ENCODE results near the gene NIF3L1. TPM values are rescaled to one million over a fixed set of nuclear protein-coding genes. Genes with fewer than 3 reads are reported as not detected.

Gene NIF3L1
- total and polyA plus RNA-seq, 2 donors from 2014 or later: 24.6 to 29.7 TPM

DNA sequence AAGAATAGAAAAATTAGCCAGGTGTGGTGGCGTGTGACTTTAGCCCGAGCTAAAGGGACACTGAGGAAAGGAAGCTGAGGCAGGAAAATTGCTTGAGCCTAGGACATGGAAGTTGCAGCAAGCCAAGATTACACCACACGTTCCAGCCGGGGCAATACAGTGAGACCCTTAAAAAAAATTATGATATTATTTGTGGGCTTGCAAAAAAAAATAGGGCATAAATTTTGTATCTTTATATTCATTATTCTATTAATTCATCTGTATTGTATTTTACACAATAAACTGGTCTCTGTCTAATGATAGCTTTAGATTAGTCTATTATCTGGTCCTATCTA is 56.2 kb downstream of the NIF3L1 start:
- H3K27ac ChIP-seq (ENCODE audit: low read depth in 2 of 2, low read length in 2 of 2): no peak overlapping the region
- intact Hi-C loops (cut with DNase I): no loop called here
- peaks cover 0 to 22% (median 5%) of the 10 kb centered on the region in 3 donors for H3K36me3 ChIP-seq (ENCODE audit: control insufficient read depth in 2 of 3, insufficient read depth in 3 of 3, low read length in 3 of 3)
- no peak for FAIRE-seq
- no peaks in the 10 kb centered on the region for H3K4me1 ChIP-seq (ENCODE audit: control insufficient read depth in 2 of 3, insufficient read depth in 2 of 3, low read depth in 1 of 3, low read length in 3 of 3)
- TF ChIP-seq, protein P1, sequence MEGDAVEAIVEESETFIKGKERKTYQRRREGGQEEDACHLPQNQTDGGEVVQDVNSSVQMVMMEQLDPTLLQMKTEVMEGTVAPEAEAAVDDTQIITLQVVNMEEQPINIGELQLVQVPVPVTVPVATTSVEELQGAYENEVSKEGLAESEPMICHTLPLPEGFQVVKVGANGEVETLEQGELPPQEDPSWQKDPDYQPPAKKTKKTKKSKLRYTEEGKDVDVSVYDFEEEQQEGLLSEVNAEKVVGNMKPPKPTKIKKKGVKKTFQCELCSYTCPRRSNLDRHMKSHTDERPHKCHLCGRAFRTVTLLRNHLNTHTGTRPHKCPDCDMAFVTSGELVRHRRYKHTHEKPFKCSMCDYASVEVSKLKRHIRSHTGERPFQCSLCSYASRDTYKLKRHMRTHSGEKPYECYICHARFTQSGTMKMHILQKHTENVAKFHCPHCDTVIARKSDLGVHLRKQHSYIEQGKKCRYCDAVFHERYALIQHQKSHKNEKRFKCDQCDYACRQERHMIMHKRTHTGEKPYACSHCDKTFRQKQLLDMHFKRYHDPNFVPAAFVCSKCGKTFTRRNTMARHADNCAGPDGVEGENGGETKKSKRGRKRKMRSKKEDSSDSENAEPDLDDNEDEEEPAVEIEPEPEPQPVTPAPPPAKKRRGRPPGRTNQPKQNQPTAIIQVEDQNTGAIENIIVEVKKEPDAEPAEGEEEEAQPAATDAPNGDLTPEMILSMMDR (IDR thresholded peaks at IDR 0.05; ENCODE audit: borderline replicate concordance, extremely low read depth, insufficient read depth): no peak
- no peaks in the 10 kb centered on the region for H3K27me3 ChIP-seq (ENCODE audit: control insufficient read depth, insufficient read depth, low read length)
- H3K9me3 ChIP-seq (ENCODE audit: control insufficient read depth in 2 of 3, insufficient read depth in 1 of 3, low read length in 3 of 3): no peaks in the 10 kb centered on the region
- DNase-seq: no peak
- no peak overlapping the region for H3K9ac ChIP-seq (ENCODE audit: low read length in 3 of 3)
- no peak overlapping the region for H3K4me3 ChIP-seq (ENCODE audit: low read length in 3 of 3)

- intact Hi-C loops (cut with DNase I): no loop called here
- Histone ChIP-seq H3K9me3 (ENCODE audit: control insufficient read depth in 2 of 3, insufficient read depth in 1 of 3, low read length in 3 of 3) (no peaks in the 10 kb centered on the region), H3K9ac (ENCODE audit: low read length in 3 of 3) (no peak overlapping the region), H3K27ac (ENCODE audit: low read depth in 2 of 2, low read length in 2 of 2) (no peak overlapping the region), H3K36me3 (ENCODE audit: control insufficient read depth in 2 of 3, insufficient read depth in 3 of 3, low read length in 3 of 3) (peaks cover 5 to 20% (median 7%) of the 10 kb centered on the region in 3 donors), H3K4me3 (ENCODE audit: low read length in 3 of 3) (no peak overlapping the region), H3K27me3 (ENCODE audit: control insufficient read depth, insufficient read depth, low read length) (no peaks in the 10 kb centered on the region), H3K4me1 (ENCODE audit: control insufficient read depth in 2 of 3, insufficient read depth in 2 of 3, low read depth in 1 of 3, low read length in 3 of 3) (no peaks in the 10 kb centered on the region)
- TF ChIP-seq, protein P1 (IDR thresholded peaks at IDR 0.05; ENCODE audit: borderline replicate concordance, extremely low read depth, insufficient read depth): no peak
- FAIRE-seq (no peak), DNase-seq (no peak)
Observed at GRCh38 chr2:200950378-200950777, 61.2 kb downstream of the NIF3L1 start.

Other genes starting within 250 kb of the NIF3L1 start
- gene BZW1, start 77.5 kb upstream of the NIF3L1 start, total RNA-seq: 188 TPM
- gene BZW1, start 77.5 kb upstream of the NIF3L1 start, polyA plus RNA-seq (ENCODE audit: insufficient read depth, low read depth, low replicate concordance): 50.5 TPM
- gene CLK1, start 24.7 kb upstream of the NIF3L1 start, total RNA-seq: 108 TPM
- 91.4 TPM for gene CLK1, start 24.7 kb upstream of the NIF3L1 start, polyA plus RNA-seq (ENCODE audit: insufficient read depth, low read depth, low replicate concordance)
- gene PPIL3, start 294 bp upstream of the NIF3L1 start, total RNA-seq: 26.7 TPM
- gene PPIL3, start 294 bp upstream of the NIF3L1 start, polyA plus RNA-seq (ENCODE audit: insufficient read depth, low read depth, low replicate concordance): 27.0 TPM
- 26.0 TPM for gene ORC2, start 74.3 kb downstream of the NIF3L1 start, total RNA-seq
- gene ORC2, start 74.3 kb downstream of the NIF3L1 start, polyA plus RNA-seq (ENCODE audit: insufficient read depth, low read depth, low replicate concordance): 7.4 TPM
- 30.1 TPM for gene HYCC2, start 182.3 kb downstream of the NIF3L1 start, total RNA-seq
- gene HYCC2, start 182.3 kb downstream of the NIF3L1 start, polyA plus RNA-seq (ENCODE audit: insufficient read depth, low read depth, low replicate concordance): 4.0 TPM
- 101 TPM for gene NDUFB3, start 182.6 kb downstream of the NIF3L1 start, total RNA-seq
- gene NDUFB3, start 182.6 kb downstream of the NIF3L1 start, polyA plus RNA-seq (ENCODE audit: insufficient read depth, low read depth, low replicate concordance): 309 TPM
- gene CFLAR, start 226.8 kb downstream of the NIF3L1 start, total RNA-seq: 263 TPM
- gene CFLAR, start 226.8 kb downstream of the NIF3L1 start, polyA plus RNA-seq (ENCODE audit: insufficient read depth, low read depth, low replicate concordance): 47.2 TPM

All from kidney (tissue), 14 donors.